ENCODE measurements around the gene ALDH3B1.

Gene ALDH3B1

DNA sequence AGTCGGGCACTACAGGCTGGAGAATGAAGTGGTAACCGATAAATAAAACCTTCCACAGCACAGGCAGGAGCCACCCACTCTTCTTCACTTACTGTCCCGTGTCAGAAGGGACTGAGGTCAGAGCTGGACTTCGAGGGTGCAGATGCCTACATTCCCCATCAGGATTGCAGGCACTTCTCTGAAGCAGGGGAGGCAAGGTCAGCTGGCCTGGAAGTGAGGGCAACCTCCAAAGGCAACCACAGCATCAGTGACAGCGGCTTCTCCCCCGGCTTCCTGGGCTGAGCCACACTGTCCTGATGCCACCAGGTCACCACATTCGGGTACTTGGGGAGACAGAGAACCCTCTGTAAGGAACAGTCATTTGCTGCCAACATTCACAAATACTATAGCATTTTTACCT lies 51.4 kb downstream of the ALDH3B1 start:
- H3K27ac ChIP-seq: no peak overlapping the region
- TF ChIP-seq CTCF (conservative IDR thresholded peaks at IDR 0.05): no peak
- TF ChIP-seq ZFX (IDR thresholded peaks at IDR 0.05): no peak

GRCh38 chr11:68064926-68065325 lies 54.8 kb downstream of the ALDH3B1 start:
- no peak for TF ChIP-seq CTCF (conservative IDR thresholded peaks at IDR 0.05)
- no peak for TF ChIP-seq ZFX (IDR thresholded peaks at IDR 0.05)
- no peak overlapping the region for H3K27ac ChIP-seq

DNA sequence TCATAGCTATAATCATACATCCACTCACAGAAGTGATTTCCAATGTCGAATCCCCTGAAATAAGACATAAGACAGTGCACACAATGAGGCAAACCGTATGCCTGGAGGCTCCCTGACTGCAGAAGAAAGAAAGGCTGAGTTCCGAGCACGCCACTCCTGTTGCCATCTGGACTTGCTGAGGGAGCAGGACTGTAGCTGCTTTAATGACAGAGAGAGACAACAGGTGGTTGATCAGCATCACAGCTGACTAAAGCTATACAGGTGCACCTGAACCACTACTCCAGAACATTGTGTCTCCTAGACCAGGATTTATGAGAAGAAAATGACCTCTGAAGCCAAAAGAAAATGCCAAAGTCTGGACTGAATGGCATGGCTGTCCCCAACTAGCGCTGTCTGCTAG lies 55.7 kb downstream of the ALDH3B1 start:
- TF ChIP-seq ZFX (IDR thresholded peaks at IDR 0.05) (no peak), CTCF (conservative IDR thresholded peaks at IDR 0.05) (no peak)
- no peak overlapping the region for H3K27ac ChIP-seq

- TF ChIP-seq ZFX (IDR thresholded peaks at IDR 0.05) (no peak), CTCF (conservative IDR thresholded peaks at IDR 0.05) (no peak)
- H3K27ac ChIP-seq: no peak overlapping the region
Measured at GRCh38 chr11:68066742-68067141, 56.6 kb downstream of the ALDH3B1 start.

DNA sequence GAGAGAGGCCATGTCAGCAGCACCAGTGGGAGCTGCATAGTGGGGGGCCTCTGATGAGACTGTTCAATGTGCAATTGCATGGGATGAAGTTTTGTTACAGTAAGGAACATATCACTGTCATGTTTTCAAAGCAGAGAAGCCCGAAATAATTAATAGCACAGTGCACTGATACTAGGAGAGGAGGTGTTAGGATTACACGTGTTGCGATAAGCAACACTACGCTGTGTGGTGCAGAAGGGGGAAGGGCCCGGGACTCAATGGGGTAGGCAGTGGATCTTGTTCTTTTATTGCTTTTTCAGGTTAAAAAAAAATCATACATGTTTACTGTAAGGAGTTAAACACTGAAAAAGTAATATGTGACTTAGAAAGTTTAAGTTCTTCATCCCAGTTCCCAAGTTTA lies 57.9 kb downstream of the ALDH3B1 start:
- no peak overlapping the region for H3K27ac ChIP-seq
- TF ChIP-seq CTCF (conservative IDR thresholded peaks at IDR 0.05) (no peak), ZFX (IDR thresholded peaks at IDR 0.05) (no peak)

DNA sequence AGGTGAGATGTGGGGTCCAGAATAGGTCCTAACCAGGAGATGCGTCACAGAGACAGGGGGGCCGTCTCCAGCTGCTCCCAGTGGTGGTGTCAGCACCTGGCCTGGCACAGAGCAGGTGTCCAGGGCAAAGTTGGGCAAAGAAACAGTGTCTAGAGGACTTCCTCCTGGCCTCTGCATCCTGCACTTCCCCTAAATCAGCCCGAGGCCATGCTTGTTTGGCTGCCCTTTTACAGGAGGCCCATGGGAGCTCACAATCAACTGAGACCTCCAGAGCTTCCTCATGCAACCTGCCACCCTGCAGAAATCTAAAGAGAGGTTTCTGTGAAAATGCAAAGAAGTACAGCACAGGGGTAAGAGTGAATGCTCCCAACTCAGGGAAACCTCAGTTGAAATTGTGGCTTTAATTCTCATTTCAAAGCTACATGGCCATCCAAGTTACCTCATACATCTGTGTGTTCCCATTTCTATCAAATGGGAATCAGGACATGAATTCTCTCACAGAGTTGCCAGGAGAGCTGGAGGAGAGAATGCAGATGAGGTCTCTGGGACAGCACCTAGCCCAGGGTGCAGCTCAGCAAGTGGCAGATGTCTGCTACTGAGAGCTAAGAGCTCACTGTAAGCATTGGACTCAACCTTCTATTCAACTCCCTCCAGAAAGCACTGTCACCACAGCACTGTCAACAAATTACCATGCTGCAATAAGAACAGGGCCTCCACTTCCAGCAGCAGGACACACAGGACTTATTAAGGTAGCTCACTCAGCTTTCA lies 61.3 kb downstream of the ALDH3B1 start:
- TF ChIP-seq ZFX (IDR thresholded peaks at IDR 0.05) (no peak), CTCF (conservative IDR thresholded peaks at IDR 0.05) (no peak)
- no peak overlapping the region for H3K27ac ChIP-seq

GRCh38 chr11:68074584-68075352 lies 64.6 kb downstream of the ALDH3B1 start:
- no peak overlapping the region for H3K27ac ChIP-seq
- TF ChIP-seq CTCF (conservative IDR thresholded peaks at IDR 0.05) (no peak), ZFX (IDR thresholded peaks at IDR 0.05) (no peak)
